ENCODE results near the gene PDCL3.

GRCh38 chr2:100615471-100615870, 52.7 kb downstream of the PDCL3 start:
- TF ChIP-seq CTCF (IDR thresholded peaks at IDR 0.05) = no peak
- TF ChIP-seq POLR2A (IDR thresholded peaks at IDR 0.05) = no peak

Data from esophagus squamous epithelium (tissue), 4 donors.